Measurements from ENCODE around the gene OR10V1.

Gene OR10V1

DNA sequence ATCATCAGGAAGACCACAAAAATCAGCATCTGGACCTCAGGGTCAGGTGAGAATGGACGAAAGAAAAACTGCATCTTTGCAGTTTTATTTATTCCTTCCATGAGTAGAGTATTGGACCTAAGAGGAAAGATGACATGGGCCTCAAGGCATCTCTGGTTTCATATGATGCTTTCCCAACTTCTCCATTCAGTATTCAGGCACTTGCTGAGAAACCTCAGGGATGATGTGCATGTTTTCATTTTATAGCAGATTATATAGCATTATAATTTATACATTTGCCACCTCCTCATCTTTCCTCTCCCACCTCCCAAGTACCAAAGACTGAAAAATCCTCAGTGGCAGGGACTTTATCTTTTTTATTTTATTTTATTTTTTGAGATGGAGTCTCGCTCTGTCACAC lies at the start of gene OR10V1:
OR10V1 (minus strand) TSS at position 101 of the 400 bp plus-strand sequence; CDS start at position 101, 0 bp downstream.
- no peak for DNase-seq (ENCODE audit: low read depth in 2 of 2)

- no peak for DNase-seq (ENCODE audit: low read depth in 2 of 2)
These were observed 48.3 kb upstream of the OR10V1 start for GRCh38 chr11:59761993-59762392.

- no peak for DNase-seq (ENCODE audit: low read depth in 2 of 2)
These were observed 47.1 kb upstream of the OR10V1 start for GRCh38 chr11:59760771-59761170.

GRCh38 chr11:59759900-59760299 lies 46.3 kb upstream of the OR10V1 start:
- no peak for DNase-seq (ENCODE audit: low read depth in 2 of 2)

DNA sequence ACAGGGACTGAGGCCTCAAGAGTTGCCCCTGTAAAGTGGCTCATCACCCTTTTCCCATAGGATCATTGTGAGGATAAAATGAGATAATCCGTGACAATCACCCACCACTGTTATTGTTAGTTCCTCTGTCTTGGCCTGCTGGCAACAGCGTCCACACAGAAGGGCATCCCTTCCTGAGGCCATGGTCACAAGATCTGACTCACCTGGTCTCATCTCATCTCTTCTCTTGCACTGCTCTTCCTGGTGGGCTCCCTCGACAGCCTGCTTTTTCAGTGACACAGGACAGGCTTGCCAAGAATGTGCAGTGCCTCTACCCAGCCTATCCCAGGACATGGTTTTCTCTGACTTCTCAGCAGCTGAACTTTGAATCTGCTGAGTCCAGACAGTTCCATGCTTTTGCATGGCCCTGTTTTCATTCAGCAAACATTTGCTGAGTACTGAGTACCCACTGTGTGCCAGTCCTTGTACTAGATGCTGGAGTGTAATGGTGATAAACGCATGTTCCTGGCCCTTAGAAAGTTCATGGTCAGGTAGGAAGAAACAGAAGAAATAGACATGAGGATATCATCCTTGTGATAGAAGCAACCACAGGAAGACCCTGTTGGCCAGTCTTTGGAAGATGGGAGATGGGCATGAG lies 44.9 kb upstream of the OR10V1 start:
- no peak for DNase-seq (ENCODE audit: low read depth in 2 of 2)

- no peak for DNase-seq (ENCODE audit: low read depth in 2 of 2)
These were observed 43.2 kb upstream of the OR10V1 start for GRCh38 chr11:59756845-59757244.

DNA sequence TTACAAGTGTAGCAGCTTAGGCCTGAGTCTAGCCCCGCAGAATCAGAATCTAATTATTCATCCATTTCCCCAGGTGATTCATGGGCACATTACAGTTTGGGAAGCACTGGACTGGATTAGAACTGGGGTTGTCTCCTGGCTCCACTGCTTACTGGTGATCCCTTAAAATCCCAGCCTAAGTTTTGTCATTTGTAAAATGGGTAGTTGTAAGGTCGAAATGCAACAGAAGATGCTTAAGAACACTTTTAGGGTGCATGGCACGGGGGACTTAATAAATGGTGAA lies 42.9 kb upstream of the OR10V1 start:
- no peak for DNase-seq (ENCODE audit: low read depth in 2 of 2)

GRCh38 chr11:59755701-59756557 lies 42.3 kb upstream of the OR10V1 start:
- DNase-seq (ENCODE audit: low read depth in 2 of 2): no peak

GRCh38 chr11:59754859-59755700 lies 41.4 kb upstream of the OR10V1 start, which contains the start of gene STX3:
STX3 (plus strand) TSS chr11:59755376; CDS start chr11:59755606, 230 bp downstream.
- DNase-seq (ENCODE audit: low read depth in 2 of 2): peak; percentile 45 to 48

GRCh38 chr11:59754494-59754858 lies 40.8 kb upstream of the OR10V1 start:
- no peak for DNase-seq (ENCODE audit: low read depth in 2 of 2)

- peak; percentile 75 to 77 for DNase-seq (ENCODE audit: low read depth in 2 of 2)
These were observed 40.2 kb upstream of the OR10V1 start for GRCh38 chr11:59753650-59754493.

DNA sequence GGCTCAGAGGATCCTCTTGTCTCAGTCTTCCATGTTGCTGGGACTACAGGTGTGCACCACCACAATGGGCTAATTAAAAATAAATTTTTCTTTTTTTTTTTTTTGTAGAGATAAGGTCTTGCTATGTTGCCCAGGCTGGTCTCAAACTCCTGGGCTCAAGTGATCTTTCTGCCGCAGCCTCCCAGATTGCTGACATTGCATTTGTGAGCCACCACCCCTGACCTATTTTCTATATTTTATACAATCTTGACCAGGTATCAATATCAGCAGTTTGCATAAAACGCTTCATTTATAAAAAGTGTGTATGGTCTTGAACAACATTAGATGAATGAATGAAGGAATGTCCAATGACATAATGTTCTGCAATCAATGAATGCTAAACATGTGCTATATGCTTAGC lies 32.5 kb upstream of the OR10V1 start:
- no peak for DNase-seq (ENCODE audit: low read depth in 2 of 2)

DNA sequence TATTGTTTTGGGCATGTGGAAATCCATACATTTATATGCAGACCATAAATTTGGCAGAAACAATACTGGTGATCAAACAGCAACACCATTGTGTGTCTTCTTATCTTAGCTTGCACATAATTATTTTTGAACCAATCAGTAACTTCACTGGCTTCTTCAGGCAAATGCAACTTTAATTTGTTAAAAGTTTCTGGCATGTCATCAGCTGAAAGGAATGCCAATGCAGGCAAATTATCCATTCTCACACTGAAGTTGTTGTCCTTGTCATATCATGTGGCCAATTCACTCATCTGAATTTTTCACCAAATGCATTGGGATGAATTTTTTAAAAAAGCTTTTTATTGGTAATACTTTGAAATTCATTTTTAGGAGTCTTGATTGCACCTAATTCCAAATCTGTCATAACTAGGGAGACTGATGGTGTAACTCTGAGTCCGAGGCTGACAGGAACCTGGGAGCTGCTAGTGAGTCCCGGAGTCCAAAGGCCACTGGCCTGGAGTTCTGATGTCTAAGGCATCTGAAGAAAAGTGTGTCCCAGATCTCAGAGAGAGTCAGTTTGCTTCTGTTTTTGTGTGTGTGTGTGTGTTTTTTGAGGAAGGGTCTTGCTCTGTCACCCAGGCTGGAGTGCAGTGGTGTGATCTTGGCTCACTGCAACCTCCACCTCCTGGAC lies 17.4 kb upstream of the OR10V1 start:
- DNase-seq (ENCODE audit: low read depth in 2 of 2): no peak

- DNase-seq (ENCODE audit: low read depth in 2 of 2): no peak
These were observed 16.2 kb upstream of the OR10V1 start for GRCh38 chr11:59729834-59730233.

DNA sequence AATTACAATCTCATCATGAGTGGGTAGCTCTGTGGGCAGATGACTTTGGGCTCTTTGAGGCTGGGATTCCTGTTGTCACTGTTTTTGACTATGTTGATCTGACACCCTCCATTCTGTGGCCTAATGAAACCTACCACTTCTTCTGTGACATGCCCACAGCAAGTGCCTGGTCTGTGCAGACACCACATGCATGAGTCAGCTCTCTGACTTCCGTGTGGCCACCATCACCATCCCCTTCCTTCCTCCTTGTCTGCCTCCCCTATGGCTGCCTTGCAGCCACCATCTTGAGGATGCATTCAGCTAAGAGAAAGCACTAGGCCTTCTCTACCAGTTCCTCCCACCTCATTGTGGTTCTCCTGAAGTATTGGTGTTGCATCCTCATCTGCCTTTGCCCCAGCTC lies 15.3 kb upstream of the OR10V1 start:
- DNase-seq (ENCODE audit: low read depth in 2 of 2): no peak

DNA sequence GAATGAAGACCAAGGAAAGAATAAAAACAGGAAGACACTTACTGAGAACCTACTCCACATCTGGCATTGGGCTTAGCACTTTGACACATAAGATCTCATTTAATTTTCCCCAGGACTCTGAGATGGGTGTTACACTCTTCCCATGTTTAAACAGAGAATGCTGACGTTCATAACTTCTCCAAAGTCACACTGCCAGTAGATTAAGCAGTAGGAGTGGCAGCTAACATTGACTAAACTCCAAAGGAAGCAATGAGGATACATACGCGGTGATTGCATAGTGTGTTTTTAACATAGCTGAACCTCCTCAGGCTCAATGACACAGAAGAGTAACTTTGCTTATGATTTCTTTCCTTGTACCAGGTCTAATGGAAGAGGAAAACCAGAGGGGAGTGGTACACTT lies 14.5 kb upstream of the OR10V1 start:
- no peak for DNase-seq (ENCODE audit: low read depth in 2 of 2)

DNA sequence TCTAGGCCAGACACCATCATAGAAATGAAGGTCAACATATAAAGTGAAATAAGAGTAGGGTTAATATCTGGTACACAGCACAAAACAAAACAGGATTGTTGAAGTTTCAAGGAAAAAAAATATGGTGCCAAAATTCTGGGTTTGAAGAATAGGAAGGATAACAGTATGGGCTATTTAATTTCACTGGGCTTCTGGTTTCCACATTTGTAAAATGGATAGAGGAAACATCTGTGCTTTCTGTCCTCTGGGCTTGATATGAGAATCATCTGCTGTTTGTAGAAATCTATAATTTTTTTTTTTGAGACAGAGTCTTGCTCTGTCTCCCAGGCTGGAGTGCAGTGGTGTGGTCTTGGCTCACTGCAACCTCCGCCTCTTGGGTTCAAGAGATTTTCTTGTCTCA lies 13.8 kb upstream of the OR10V1 start:
- no peak for DNase-seq (ENCODE audit: low read depth in 2 of 2)

- DNase-seq (ENCODE audit: low read depth in 2 of 2): no peak
These were observed 10.4 kb upstream of the OR10V1 start for GRCh38 chr11:59724066-59724465.

GRCh38 chr11:59719556-59719955 lies 5.9 kb upstream of the OR10V1 start:
- no peak for DNase-seq (ENCODE audit: low read depth in 2 of 2)

- no peak for DNase-seq (ENCODE audit: low read depth in 2 of 2)
These were observed 2.4 kb upstream of the OR10V1 start for GRCh38 chr11:59716051-59716450.
